HepG2 (cell line): Measurements from ENCODE around the gene TJAP1. TPM values are rescaled to one million over a fixed set of nuclear protein-coding genes. Genes with fewer than 3 reads are reported as not detected.
A peak's percentile ranks its signal among the peaks of the same experiment; 100 is the strongest.

Experiments used
- CCDC6 ChIP-seq: sonication (generic); formaldehyde crosslinking; IDR thresholded peaks from 2 replicates; pipeline ENCODE4 v1.8.1; 2022; ENCODE audit warnings: mild to moderate bottlenecking, missing genetic modification reagents, moderate library complexity
- ELF3 ChIP-seq: IDR thresholded peaks from 2 replicates; pipeline ENCODE4 v1.6.1; 2016; ENCODE audit warnings: missing genetic modification reagents, missing compliant biosample characterization
- ERF ChIP-seq: IDR thresholded peaks from 2 replicates; pipeline ENCODE4 v1.6.1; 2018; ENCODE audit warnings: missing biosample characterization, missing genetic modification reagents
- POLR2A ChIP-seq, 2 experiments: IDR thresholded peaks; 2 replicates each; pipeline ENCODE4 v1.6.1; 2011; ENCODE audit warnings: low read depth in 2 of 2, low read length in 2 of 2, mild to moderate bottlenecking in 1 of 2, moderate library complexity in 1 of 2; ENCODE audit not compliant: insufficient read depth in 1 of 2
- SP2 ChIP-seq: sonication (generic); formaldehyde crosslinking; IDR thresholded peaks from 2 replicates; pipeline ENCODE4 v1.5.1; 2020; ENCODE audit warnings: mild to moderate bottlenecking, missing genetic modification reagents
- TGIF2 ChIP-seq: IDR thresholded peaks from 2 replicates; pipeline ENCODE4 v1.6.1; 2016; ENCODE audit warnings: control low read depth, missing compliant biosample characterization
- ZFY ChIP-seq: sonication (generic); formaldehyde crosslinking; IDR thresholded peaks from 2 replicates; pipeline ENCODE4 v1.4.0; 2020; ENCODE audit warnings: missing genetic modification reagents
- ZNF614 ChIP-seq: IDR thresholded peaks from 2 replicates; pipeline ENCODE4 v1.6.1; 2018; ENCODE audit warnings: missing biosample characterization, missing genetic modification reagents, inconsistent platforms, borderline replicate concordance
- polyA plus RNA-seq, 8 experiments: library from polyadenylated mRNA; depleted of rRNA in 3 of 8; stranded (reverse) in 7 of 8; unstranded in 1 of 8; fragments of >200 nt; fragmentation: Illumina TruSeq in 4 of 8; extraction: Trizol in 4 of 8; gene quantifications; 2 replicates each; pipeline versions ENCODE4 v1.2.1 to v1.2.3, GENCODE V29; 2011 to 2016; ENCODE audit warnings: low read depth in 4 of 8, missing spikeins in 1 of 8, mixed read lengths in 1 of 8; ENCODE audit not compliant: insufficient read depth in 1 of 8
- total RNA-seq, 5 experiments: library from RNA; depleted of rRNA; stranded (reverse); fragments of >200 nt; fragmentation: Illumina TruSeq; extraction: Trizol; gene quantifications; 2 replicates each; pipeline ENCODE4 v1.2.3, GENCODE V29; 2016; ENCODE audit warnings: low read depth in 1 of 5
- TF ChIP-seq, protein P1 (sequence below): sonication (generic); formaldehyde crosslinking; IDR thresholded peaks from 2 replicates; pipeline ENCODE4 v1.4.0; 2020; ENCODE audit warnings: missing genetic modification reagents, borderline replicate concordance
- TF ChIP-seq, protein P2 (sequence below): sonication (generic); formaldehyde crosslinking; IDR thresholded peaks from 2 replicates; pipeline ENCODE4 v1.4.0; 2020; ENCODE audit warnings: missing genetic modification reagents, borderline replicate concordance
- TF ChIP-seq, protein P3 (sequence below), 2 experiments: IDR thresholded peaks; 2 replicates each; pipeline ENCODE4 v1.6.1; 2011 to 2012; ENCODE audit warnings: low read length in 2 of 2, borderline replicate concordance in 1 of 2, low read depth in 1 of 2, mild to moderate bottlenecking in 1 of 2, moderate library complexity in 1 of 2
- TF ChIP-seq, protein P4 (sequence below): sonication (generic); formaldehyde crosslinking; IDR thresholded peaks from 2 replicates; pipeline ENCODE4 v1.4.0; 2020; ENCODE audit warnings: missing genetic modification reagents, borderline replicate concordance

TJAP1 gene
- total and polyA plus RNA-seq, 2 of the 13 experiments (the other 11 are each of a cell fraction or from before 2014, with no cell fraction given): 15.7 to 41.6 TPM

DNA sequence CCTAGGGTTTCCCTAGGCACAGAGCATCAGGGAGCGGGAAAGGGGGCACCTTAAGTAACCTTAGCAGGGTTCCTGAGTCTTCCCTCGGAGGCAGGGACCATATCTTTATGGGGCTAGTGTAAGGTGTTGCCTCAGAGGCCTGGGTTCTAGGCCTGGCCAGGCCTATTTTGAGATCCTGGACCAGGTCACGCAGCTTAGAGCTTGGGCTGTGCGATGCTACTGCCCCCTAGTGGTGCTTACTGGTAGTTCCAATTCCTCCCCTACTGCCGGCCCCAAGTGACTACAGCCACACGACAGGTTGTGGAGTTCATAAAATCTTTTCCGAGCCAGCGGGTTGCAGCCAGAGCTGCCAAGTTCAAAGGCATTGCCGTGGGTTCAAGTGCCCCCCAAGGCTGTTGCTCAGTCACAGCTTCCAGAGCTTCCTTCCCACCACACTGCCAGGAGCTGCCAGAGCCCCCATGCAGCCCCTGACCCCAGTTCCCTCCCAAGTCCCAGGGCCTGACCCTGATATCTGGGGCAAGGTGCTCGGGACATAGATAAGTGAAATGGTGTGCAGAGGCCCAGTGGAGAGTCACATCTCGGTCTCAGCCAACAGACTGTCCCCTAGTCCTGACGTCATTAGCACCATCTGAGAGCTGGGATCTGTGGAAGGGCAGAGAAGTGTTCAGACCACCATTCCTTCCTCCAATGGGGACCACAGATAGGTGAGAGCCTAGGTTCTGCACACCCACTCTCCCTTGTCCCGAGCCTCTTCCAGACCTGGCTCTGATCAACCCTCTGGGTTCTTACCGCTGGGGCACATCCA is 29.5 kb downstream of the TJAP1 start (continued):
- TF ChIP-seq, protein P1, sequence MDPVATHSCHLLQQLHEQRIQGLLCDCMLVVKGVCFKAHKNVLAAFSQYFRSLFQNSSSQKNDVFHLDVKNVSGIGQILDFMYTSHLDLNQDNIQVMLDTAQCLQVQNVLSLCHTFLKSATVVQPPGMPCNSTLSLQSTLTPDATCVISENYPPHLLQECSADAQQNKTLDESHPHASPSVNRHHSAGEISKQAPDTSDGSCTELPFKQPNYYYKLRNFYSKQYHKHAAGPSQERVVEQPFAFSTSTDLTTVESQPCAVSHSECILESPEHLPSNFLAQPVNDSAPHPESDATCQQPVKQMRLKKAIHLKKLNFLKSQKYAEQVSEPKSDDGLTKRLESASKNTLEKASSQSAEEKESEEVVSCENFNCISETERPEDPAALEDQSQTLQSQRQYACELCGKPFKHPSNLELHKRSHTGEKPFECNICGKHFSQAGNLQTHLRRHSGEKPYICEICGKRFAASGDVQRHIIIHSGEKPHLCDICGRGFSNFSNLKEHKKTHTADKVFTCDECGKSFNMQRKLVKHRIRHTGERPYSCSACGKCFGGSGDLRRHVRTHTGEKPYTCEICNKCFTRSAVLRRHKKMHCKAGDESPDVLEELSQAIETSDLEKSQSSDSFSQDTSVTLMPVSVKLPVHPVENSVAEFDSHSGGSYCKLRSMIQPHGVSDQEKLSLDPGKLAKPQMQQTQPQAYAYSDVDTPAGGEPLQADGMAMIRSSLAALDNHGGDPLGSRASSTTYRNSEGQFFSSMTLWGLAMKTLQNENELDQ (CRISPR knock-in tag): 0 out of 2 replicates have a peak, but pooled peaks have one; percentile 46
- TF ChIP-seq, protein P2, sequence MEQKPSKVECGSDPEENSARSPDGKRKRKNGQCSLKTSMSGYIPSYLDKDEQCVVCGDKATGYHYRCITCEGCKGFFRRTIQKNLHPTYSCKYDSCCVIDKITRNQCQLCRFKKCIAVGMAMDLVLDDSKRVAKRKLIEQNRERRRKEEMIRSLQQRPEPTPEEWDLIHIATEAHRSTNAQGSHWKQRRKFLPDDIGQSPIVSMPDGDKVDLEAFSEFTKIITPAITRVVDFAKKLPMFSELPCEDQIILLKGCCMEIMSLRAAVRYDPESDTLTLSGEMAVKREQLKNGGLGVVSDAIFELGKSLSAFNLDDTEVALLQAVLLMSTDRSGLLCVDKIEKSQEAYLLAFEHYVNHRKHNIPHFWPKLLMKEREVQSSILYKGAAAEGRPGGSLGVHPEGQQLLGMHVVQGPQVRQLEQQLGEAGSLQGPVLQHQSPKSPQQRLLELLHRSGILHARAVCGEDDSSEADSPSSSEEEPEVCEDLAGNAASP (CRISPR knock-in tag): no peak; the same call in 1 of the 2 replicates
- TF ChIP-seq SP2 (0 out of 2 replicates have a peak, but pooled peaks have one; percentile 14), TGIF2 (CRISPR knock-in tag) (no peak), CCDC6 (CRISPR knock-in tag) (no peak), ERF (CRISPR knock-in tag) (peak; percentile 42; the same call in 1 of the 2 replicates), ZFY (CRISPR knock-in tag) (peak; percentile 67; the same call in 1 of the 2 replicates), ZNF614 (CRISPR knock-in tag) (no peak), ELF3 (CRISPR knock-in tag) (peak; percentile 55; the same call in 1 of the 2 replicates), POLR2A (IDR thresholded peaks at IDR 0.05; ENCODE audit: insufficient read depth in 1 of 2, low read depth in 2 of 2, low read length in 2 of 2) (no peak)
- TF ChIP-seq, protein P3, sequence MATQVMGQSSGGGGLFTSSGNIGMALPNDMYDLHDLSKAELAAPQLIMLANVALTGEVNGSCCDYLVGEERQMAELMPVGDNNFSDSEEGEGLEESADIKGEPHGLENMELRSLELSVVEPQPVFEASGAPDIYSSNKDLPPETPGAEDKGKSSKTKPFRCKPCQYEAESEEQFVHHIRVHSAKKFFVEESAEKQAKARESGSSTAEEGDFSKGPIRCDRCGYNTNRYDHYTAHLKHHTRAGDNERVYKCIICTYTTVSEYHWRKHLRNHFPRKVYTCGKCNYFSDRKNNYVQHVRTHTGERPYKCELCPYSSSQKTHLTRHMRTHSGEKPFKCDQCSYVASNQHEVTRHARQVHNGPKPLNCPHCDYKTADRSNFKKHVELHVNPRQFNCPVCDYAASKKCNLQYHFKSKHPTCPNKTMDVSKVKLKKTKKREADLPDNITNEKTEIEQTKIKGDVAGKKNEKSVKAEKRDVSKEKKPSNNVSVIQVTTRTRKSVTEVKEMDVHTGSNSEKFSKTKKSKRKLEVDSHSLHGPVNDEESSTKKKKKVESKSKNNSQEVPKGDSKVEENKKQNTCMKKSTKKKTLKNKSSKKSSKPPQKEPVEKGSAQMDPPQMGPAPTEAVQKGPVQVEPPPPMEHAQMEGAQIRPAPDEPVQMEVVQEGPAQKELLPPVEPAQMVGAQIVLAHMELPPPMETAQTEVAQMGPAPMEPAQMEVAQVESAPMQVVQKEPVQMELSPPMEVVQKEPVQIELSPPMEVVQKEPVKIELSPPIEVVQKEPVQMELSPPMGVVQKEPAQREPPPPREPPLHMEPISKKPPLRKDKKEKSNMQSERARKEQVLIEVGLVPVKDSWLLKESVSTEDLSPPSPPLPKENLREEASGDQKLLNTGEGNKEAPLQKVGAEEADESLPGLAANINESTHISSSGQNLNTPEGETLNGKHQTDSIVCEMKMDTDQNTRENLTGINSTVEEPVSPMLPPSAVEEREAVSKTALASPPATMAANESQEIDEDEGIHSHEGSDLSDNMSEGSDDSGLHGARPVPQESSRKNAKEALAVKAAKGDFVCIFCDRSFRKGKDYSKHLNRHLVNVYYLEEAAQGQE (IDR thresholded peaks at IDR 0.05; ENCODE audit: borderline replicate concordance in 1 of 2, low read depth in 1 of 2, low read length in 2 of 2): no peak
- TF ChIP-seq, protein P4, sequence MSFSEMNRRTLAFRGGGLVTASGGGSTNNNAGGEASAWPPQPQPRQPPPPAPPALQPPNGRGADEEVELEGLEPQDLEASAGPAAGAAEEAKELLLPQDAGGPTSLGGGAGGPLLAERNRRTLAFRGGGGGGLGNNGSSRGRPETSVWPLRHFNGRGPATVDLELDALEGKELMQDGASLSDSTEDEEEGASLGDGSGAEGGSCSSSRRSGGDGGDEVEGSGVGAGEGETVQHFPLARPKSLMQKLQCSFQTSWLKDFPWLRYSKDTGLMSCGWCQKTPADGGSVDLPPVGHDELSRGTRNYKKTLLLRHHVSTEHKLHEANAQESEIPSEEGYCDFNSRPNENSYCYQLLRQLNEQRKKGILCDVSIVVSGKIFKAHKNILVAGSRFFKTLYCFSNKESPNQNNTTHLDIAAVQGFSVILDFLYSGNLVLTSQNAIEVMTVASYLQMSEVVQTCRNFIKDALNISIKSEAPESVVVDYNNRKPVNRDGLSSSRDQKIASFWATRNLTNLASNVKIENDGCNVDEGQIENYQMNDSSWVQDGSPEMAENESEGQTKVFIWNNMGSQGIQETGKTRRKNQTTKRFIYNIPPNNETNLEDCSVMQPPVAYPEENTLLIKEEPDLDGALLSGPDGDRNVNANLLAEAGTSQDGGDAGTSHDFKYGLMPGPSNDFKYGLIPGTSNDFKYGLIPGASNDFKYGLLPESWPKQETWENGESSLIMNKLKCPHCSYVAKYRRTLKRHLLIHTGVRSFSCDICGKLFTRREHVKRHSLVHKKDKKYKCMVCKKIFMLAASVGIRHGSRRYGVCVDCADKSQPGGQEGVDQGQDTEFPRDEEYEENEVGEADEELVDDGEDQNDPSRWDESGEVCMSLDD: no peak
